Sigmoid colon (tissue), 3 donors: Measurements from ENCODE around the gene AKAP17A.

Experiments used
- POLR2A ChIP-seq, 2 donors: fragments of 450-650 bp; IDR thresholded peaks; one replicate each; pipeline ENCODE4 v1.6.1; 2016; ENCODE audit warnings: antibody characterized with exemption in 2 of 2, mild to moderate bottlenecking in 2 of 2, moderate library complexity in 2 of 2
- TF ChIP-seq, protein P1 (sequence below), 4 experiments: fragments of 450-650 bp in 3 of 4; fragments of 200-600 bp in 1 of 4; IDR thresholded peaks; one replicate each; pipeline ENCODE4 v1.5.1; 2016 to 2019; ENCODE audit warnings: antibody characterized with exemption in 4 of 4, mild to moderate bottlenecking in 3 of 4, moderate library complexity in 2 of 4

DNA sequence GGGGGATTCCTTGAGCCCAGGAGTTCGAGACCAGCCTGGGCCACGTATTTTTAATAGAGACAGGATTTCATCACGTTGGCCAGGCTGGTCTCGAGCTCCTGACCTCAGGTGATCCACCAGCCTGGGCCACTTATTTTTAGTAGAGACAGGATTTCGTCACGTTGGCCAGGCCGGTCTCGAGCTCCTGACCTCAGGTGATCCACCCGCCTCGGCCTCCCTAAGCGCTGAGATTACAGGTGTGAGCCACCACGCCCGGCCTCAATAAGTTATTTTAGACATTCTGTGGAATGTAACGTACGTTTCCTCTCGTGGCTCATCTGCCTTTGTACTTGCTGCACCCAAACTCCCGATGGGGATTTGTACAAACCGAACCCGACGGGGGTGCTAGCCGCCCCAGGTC lies 32.3 kb downstream of the AKAP17A start:
- TF ChIP-seq, protein P1, sequence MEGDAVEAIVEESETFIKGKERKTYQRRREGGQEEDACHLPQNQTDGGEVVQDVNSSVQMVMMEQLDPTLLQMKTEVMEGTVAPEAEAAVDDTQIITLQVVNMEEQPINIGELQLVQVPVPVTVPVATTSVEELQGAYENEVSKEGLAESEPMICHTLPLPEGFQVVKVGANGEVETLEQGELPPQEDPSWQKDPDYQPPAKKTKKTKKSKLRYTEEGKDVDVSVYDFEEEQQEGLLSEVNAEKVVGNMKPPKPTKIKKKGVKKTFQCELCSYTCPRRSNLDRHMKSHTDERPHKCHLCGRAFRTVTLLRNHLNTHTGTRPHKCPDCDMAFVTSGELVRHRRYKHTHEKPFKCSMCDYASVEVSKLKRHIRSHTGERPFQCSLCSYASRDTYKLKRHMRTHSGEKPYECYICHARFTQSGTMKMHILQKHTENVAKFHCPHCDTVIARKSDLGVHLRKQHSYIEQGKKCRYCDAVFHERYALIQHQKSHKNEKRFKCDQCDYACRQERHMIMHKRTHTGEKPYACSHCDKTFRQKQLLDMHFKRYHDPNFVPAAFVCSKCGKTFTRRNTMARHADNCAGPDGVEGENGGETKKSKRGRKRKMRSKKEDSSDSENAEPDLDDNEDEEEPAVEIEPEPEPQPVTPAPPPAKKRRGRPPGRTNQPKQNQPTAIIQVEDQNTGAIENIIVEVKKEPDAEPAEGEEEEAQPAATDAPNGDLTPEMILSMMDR (IDR thresholded peaks at IDR 0.05) = no peak
- no peak for TF ChIP-seq POLR2A (IDR thresholded peaks at IDR 0.05)
